Fibroblast of mammary gland (primary cell): Measurements from ENCODE around the gene DNAH17.
A peak's percentile ranks its signal among the peaks of the same experiment; 100 is the strongest.

Experiments
- DNase-seq: peaks from one replicate; pipeline ENCODE4 v3.0.0-alpha.2; 2010; ENCODE audit warnings: low read depth
- H3K4me3 ChIP-seq: 2 replicates; pipeline ENCODE4 v1.5.1; 2011; ENCODE audit warnings: low read depth, mild to moderate bottlenecking, low read length, moderate library complexity; ENCODE audit not compliant: control insufficient read depth
- CTCF ChIP-seq: conservative IDR thresholded peaks from 2 replicates; pipeline ENCODE4 v1.5.1; 2011; ENCODE audit warnings: low read depth, low read length, inconsistent platforms; ENCODE audit not compliant: control insufficient read depth, insufficient read depth

Gene DNAH17

GRCh38 chr17:78561166-78561565 lies 16.0 kb downstream of the DNAH17 start:
- no peak for TF ChIP-seq CTCF
- no peak for DNase-seq
- H3K4me3 ChIP-seq = no peak overlapping the region

- DNase-seq = no peak
- no peak overlapping the region for H3K4me3 ChIP-seq
- TF ChIP-seq CTCF = no peak
These were observed 16.5 kb downstream of the DNAH17 start for GRCh38 chr17:78560731-78561130.

- no peak for TF ChIP-seq CTCF
- no peak for DNase-seq
- H3K4me3 ChIP-seq = no peak overlapping the region
These were observed 17.3 kb downstream of the DNAH17 start for GRCh38 chr17:78559749-78560368.

- H3K4me3 ChIP-seq = no peak overlapping the region
- no peak for DNase-seq
- no peak for TF ChIP-seq CTCF
These were observed 18.2 kb downstream of the DNAH17 start for GRCh38 chr17:78558989-78559388.

GRCh38 chr17:78558181-78558850 lies 18.9 kb downstream of the DNAH17 start:
- no peak overlapping the region for H3K4me3 ChIP-seq
- DNase-seq = peak; percentile 47
- TF ChIP-seq CTCF = no peak

- H3K4me3 ChIP-seq = no peak overlapping the region
- no peak for TF ChIP-seq CTCF
- DNase-seq = peak; percentile 86
These were observed 19.6 kb downstream of the DNAH17 start for GRCh38 chr17:78557598-78558039.
